K562 (cell line): ENCODE data around the gene RASGEF1C. TPM values are rescaled to one million over a fixed set of nuclear protein-coding genes. Genes with fewer than 3 reads are reported as not detected.

ENCODE experiments used
- ATAC-seq: fragments of 200-7000 bp; cut with Tn5 transposase; 3 replicates; pipeline ENCODE4 v1.9.1; 2020; ENCODE audit warnings: moderate library complexity
- BruUV-seq: library from RNA; stranded (reverse); fragments of 400-500 nt; replicated peaks from 2 replicates; lab custom pipeline; 2021; lab: Mats Ljungman, UMichigan
- CTCF ChIA-PET: fragments of 300-600 bp; formaldehyde crosslinking; extraction: SDS; loops from one replicate; lab custom pipeline; 2021; ENCODE audit warnings: low intra/inter-chr PET ratio; lab: Yijun Ruan, JAX
- POLR2A ChIA-PET: fragments of 300-600, 350-650 bp; sonication (Branson Sonifier 250); formaldehyde crosslinking; extraction: SDS; loops from one replicate; lab custom pipeline; 2021; ENCODE audit warnings: antibody characterized with exemption, inconsistent platforms; lab: Yijun Ruan, JAX
- DNase-seq, 4 experiments: peaks; one replicate each; pipeline versions ENCODE4 v3.0.0 to v3.0.0-alpha.2; 2011 to 2018; ENCODE audit warnings: low spot score in 3 of 4, mixed read lengths in 3 of 4; ENCODE audit errors: extremely low read depth in 1 of 4
- FAIRE-seq: peaks from 2 replicates; lab custom pipeline; 2011; peaks lifted over from hg19 to GRCh38; lab: Jason Lieb, UNC
- H2AFZ ChIP-seq: 2 replicates; pipeline ENCODE4 v1.6.0; 2011; ENCODE audit warnings: low read depth, low read length, control low read depth, inconsistent platforms
- H3K27ac ChIP-seq: fragments of 200-600 bp; 3 replicates; pipeline ENCODE4 v1.8.0; 2011; ENCODE audit warnings: low read depth, mild to moderate bottlenecking, control low read depth, inconsistent platforms, low read length, moderate library complexity, mixed read lengths; ENCODE audit errors: extremely low read depth
- H3K27me3 ChIP-seq, 2 experiments: fragments of 300-600 bp in 1 of 2; 2 replicates in 1 of 2; 3 replicates in 1 of 2; pipeline versions ENCODE4 v1.6.0 to v1.8.0; 2011; ENCODE audit warnings: inconsistent platforms in 2 of 2, low read length in 2 of 2, mild to moderate bottlenecking in 1 of 2, mixed read lengths in 1 of 2, moderate library complexity in 1 of 2; ENCODE audit not compliant: control insufficient read depth in 2 of 2, insufficient read depth in 2 of 2
- H3K36me3 ChIP-seq: fragments of 300-600 bp; 3 replicates; pipeline ENCODE4 v1.8.0; 2011; ENCODE audit warnings: mild to moderate bottlenecking, low read length, inconsistent platforms; ENCODE audit not compliant: control insufficient read depth, insufficient read depth
- H3K4me1 ChIP-seq, 2 experiments: fragments of 200-600 bp in 1 of 2; replicated peaks in 1 of 2; 2 replicates in 1 of 2; 3 replicates in 1 of 2; pipeline versions ENCODE4 v1.5.1 to v1.8.0; 2011; ENCODE audit warnings: inconsistent platforms in 2 of 2, low read length in 2 of 2, mild to moderate bottlenecking in 1 of 2, mixed read lengths in 1 of 2, moderate library complexity in 1 of 2; ENCODE audit not compliant: control insufficient read depth in 2 of 2, insufficient read depth in 2 of 2
- H3K4me2 ChIP-seq: 2 replicates; pipeline ENCODE4 v1.6.1; 2011; ENCODE audit warnings: low read length, control low read depth, inconsistent platforms, mixed read lengths; ENCODE audit not compliant: insufficient read depth
- H3K4me3 ChIP-seq: fragments of 200-600 bp; sonication (generic), shearing (Covaris generic); 2 replicates; pipeline ENCODE4 v1.5.1; 2016; ENCODE audit warnings: control low read depth, inconsistent platforms
- H3K79me2 ChIP-seq: fragments of 200-600 bp; 3 replicates; pipeline ENCODE4 v1.8.0; 2011; ENCODE audit warnings: low read length, inconsistent platforms; ENCODE audit not compliant: control insufficient read depth, insufficient read depth
- H3K9ac ChIP-seq, 2 experiments: 2 replicates each; pipeline versions ENCODE4 v1.6.0 to v1.6.1; 2011; ENCODE audit warnings: low read depth in 2 of 2, low read length in 2 of 2, control low read depth in 1 of 2, inconsistent platforms in 1 of 2, mild to moderate bottlenecking in 1 of 2, mixed read lengths in 1 of 2; ENCODE audit not compliant: insufficient read depth in 1 of 2
- H3K9me1 ChIP-seq: one replicate; pipeline ENCODE4 v1.6.0; 2011; ENCODE audit warnings: inconsistent platforms, mild to moderate bottlenecking, low read length, moderate library complexity; ENCODE audit not compliant: control insufficient read depth, insufficient read depth
- H3K9me3 ChIP-seq: replicated peaks from 2 replicates; pipeline ENCODE4 v1.5.1; 2011; ENCODE audit warnings: low read depth, low read length, inconsistent platforms; ENCODE audit not compliant: control insufficient read depth, insufficient read depth
- H4K20me1 ChIP-seq: replicated peaks from 2 replicates; pipeline ENCODE4 v1.6.1; 2011; ENCODE audit warnings: low read length, inconsistent platforms, mixed read lengths; ENCODE audit not compliant: control insufficient read depth, insufficient read depth
- AFF4 ChIP-seq: sonication (generic); formaldehyde crosslinking; IDR thresholded peaks from 2 replicates; pipeline ENCODE4 v1.8.0; 2023; ENCODE audit warnings: mild to moderate bottlenecking, missing genetic modification reagents
- ATF6 ChIP-seq: sonication (generic); formaldehyde crosslinking; IDR thresholded peaks from 2 replicates; pipeline ENCODE4 v1.4.0; 2020; ENCODE audit warnings: mild to moderate bottlenecking, missing genetic modification reagents
- BCLAF1 ChIP-seq, 2 experiments: fragments of 450-650 bp in 1 of 2; IDR thresholded peaks; 2 replicates each; pipeline ENCODE4 v1.6.1; 2011 to 2017; ENCODE audit warnings: low read depth in 2 of 2, antibody characterized with exemption in 1 of 2, borderline replicate concordance in 1 of 2, low read length in 1 of 2, mild to moderate bottlenecking in 1 of 2, mixed read lengths in 1 of 2; ENCODE audit not compliant: control insufficient read depth in 1 of 2
- HOMEZ ChIP-seq: fragments of 250-450 bp; sonication (Bioruptor Pico); IDR thresholded peaks from 2 replicates; pipeline ENCODE4 v1.4.0; 2020; ENCODE audit warnings: mild to moderate bottlenecking, moderate library complexity
- MAFF ChIP-seq: IDR thresholded peaks from 2 replicates; pipeline ENCODE4 v1.6.1; 2012; ENCODE audit warnings: low read length, improper control_type of control experiment
- MEIS2 ChIP-seq: fragments of 450-650 bp; IDR thresholded peaks from 2 replicates; pipeline ENCODE4 v1.6.1; 2014; ENCODE audit warnings: mild to moderate bottlenecking; ENCODE audit not compliant: partially characterized antibody
- SIN3B ChIP-seq: fragments of 450-650 bp; IDR thresholded peaks from 2 replicates; pipeline ENCODE4 v1.6.1; 2017; ENCODE audit warnings: low read depth, mild to moderate bottlenecking, moderate library complexity
- ZNF165 ChIP-seq: fragments of 250-450 bp; sonication (Bioruptor Pico); IDR thresholded peaks from 2 replicates; pipeline ENCODE4 v1.4.0; 2020; ENCODE audit warnings: borderline replicate concordance
- WGBS: fragments of 100-300 bp; shearing (Covaris generic); methylation state at CpG from one replicate; pipeline ENCODE4 v1.1.6; 2016; ENCODE audit warnings: low coverage, mixed read lengths; ENCODE audit not compliant: insufficient coverage; ENCODE audit errors: missing lambda C conversion rate; 5-methylcytosine and 5-hydroxymethylcytosine counted together
- in situ Hi-C: fragments of 300-500 bp; cut with MboI; formaldehyde crosslinking; loops from 4 replicates; pipeline ENCODE4 v1.15.0; 2018; ENCODE audit warnings: inconsistent platforms, mixed read lengths
- intact Hi-C: fragments of 100-400 bp; cut with micrococcal nuclease; formaldehyde crosslinking; loops from 2 replicates; pipeline ENCODE4 v1.14.2; 2022
- polyA plus RNA-seq, 8 experiments: library from polyadenylated mRNA; depleted of rRNA in 4 of 8; stranded (reverse) in 5 of 8; unstranded in 3 of 8; fragments of >200 nt; fragmentation: Nextera tagmentation in 2 of 8; fragmentation: Illumina TruSeq in 1 of 8; extraction: Ambion mirVana in 2 of 8; extraction: Trizol in 1 of 8; gene quantifications; 2 replicates each; pipeline versions ENCODE4 v1.2.1 to v1.2.3, GENCODE V29; 2011 to 2014; ENCODE audit warnings: inconsistent platforms in 1 of 8, missing spikeins in 1 of 8
- total RNA-seq, 7 experiments: library from RNA; depleted of rRNA in 6 of 7; stranded (reverse); fragments of >200 nt in 6 of 7; fragmentation: Illumina TruSeq in 2 of 7; extraction: Trizol in 2 of 7; gene quantifications; 2 replicates each; pipeline versions ENCODE4 v1.2.1 to v1.2.3, GENCODE V29; 2011 to 2021; ENCODE audit warnings: low replicate concordance in 1 of 7

Gene RASGEF1C
- total and polyA plus RNA-seq, 9 of the 15 experiments (the other 6 are each of a cell fraction or from before 2014, with no cell fraction given): 0.04 to 1.1 (median 0.21) TPM; not detected in 4

GRCh38 chr5:180141068-180141660 is 67.8 kb downstream of the RASGEF1C start:
- peaks cover 9 to 59% of the 10 kb centered on the region in 2 experiments; a peak in 4 of 5 replicates for H3K27me3 ChIP-seq
- no peak for DNase-seq
- TF ChIP-seq HOMEZ: no peak
- no peak for TF ChIP-seq ATF6 (CRISPR knock-in tag)
- TF ChIP-seq MAFF: no peak
- TF ChIP-seq SIN3B: no peak
- no peak for TF ChIP-seq MEIS2
- no peak for TF ChIP-seq AFF4 (CRISPR knock-in tag)
- TF ChIP-seq ZNF165 (CRISPR knock-in tag): no peak
- no peak for TF ChIP-seq BCLAF1 (IDR thresholded peaks at IDR 0.05; ENCODE audit: borderline replicate concordance in 1 of 2, control insufficient read depth in 1 of 2, low read depth in 2 of 2, low read length in 1 of 2)

More at GRCh38 chr5:180141068-180141660, 67.8 kb downstream of the RASGEF1C start:
- Histone ChIP-seq H4K20me1 (no peaks in the 10 kb centered on the region), H3K9me3 (peaks cover 2% of the 10 kb centered on the region; the same call in 1 of the 2 replicates), H3K36me3 (no peaks in the 10 kb centered on the region), H2AFZ (no peak overlapping the region), H3K4me2 (no peak overlapping the region), H3K27ac (no peak overlapping the region), H3K4me1 (peaks cover 0 to 16% of the 10 kb centered on the region in 2 experiments; a peak in 2 of 5 replicates), H3K9me1 (no peaks in the 10 kb centered on the region), H3K9ac (no peak overlapping the region), H3K4me3 (no peak overlapping the region), H3K79me2 (no peaks in the 10 kb centered on the region)
- in situ Hi-C loops: no loop called here
- no peak for FAIRE-seq
- no peak for ATAC-seq
- ChIA-PET POLR2A (no interaction called here), CTCF (no interaction called here)
- 4% methylated on average over 14 of the region's 14 CpGs for WGBS
- intact Hi-C loops: no loop called here
- no TSS peak for BruUV-seq
